T1000 (cell line): ENCODE data around the gene SOX15.

Source experiments
- DNase-seq: peaks from one replicate; lab custom pipeline; 2025; ENCODE audit warnings: mixed read lengths; lab: John Stamatoyannopoulos, UW

SOX15 gene

DNA sequence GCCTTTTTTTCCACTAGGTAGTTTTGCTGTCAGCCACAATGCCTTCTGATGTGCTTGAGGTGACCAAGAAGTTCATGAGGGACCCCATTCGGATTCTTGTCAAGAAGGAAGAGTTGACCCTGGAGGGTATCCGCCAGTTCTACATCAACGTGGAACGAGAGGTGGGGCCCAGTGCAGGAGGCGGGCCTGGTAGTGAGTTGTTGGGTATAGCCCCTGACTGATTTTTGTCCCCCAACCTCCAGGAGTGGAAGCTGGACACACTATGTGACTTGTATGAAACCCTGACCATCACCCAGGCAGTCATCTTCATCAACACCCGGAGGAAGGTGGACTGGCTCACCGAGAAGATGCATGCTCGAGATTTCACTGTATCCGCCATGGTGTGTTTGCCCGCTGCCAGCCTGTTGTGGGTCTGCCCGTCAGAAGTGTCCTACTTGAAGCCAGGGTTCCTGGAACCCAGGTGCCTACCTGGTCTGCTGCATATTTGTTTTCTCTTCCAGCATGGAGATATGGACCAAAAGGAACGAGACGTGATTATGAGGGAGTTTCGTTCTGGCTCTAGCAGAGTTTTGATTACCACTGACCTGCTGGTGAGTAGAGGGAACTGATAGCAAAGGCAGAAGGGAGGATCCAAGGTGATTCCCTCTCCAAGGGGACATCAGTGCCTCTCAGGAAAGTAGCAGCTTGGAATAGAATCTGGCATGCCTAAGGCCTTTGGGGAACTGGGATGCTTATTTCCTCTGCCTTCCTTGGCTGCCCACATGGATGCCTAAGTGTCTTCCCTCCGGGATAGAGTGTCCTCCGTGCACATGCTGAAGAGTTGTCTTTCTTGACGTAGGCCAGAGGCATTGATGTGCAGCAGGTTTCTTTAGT lies 12.3 kb downstream of the SOX15 start:
- no peak for DNase-seq

DNA sequence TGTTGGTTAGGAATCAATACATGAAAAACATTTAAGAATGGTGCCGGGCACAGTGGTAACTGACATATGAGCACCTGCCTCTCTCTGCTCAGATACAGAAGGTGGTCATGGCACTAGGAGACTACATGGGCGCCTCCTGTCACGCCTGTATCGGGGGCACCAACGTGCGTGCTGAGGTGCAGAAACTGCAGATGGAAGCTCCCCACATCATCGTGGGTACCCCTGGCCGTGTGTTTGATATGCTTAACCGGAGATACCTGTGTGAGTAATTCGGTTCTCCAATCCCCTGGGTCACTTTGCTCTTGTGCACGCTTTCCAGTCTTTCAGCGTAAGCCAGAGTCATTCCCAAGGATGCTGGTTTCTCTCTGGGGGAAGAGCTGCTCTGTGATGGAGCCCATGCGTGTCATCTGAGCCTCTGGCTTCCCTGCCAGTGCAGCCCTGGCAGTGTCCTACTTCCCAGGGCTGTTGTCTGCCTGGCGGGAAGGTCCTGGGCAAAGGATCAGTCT lies 13.4 kb downstream of the SOX15 start:
- no peak for DNase-seq

DNA sequence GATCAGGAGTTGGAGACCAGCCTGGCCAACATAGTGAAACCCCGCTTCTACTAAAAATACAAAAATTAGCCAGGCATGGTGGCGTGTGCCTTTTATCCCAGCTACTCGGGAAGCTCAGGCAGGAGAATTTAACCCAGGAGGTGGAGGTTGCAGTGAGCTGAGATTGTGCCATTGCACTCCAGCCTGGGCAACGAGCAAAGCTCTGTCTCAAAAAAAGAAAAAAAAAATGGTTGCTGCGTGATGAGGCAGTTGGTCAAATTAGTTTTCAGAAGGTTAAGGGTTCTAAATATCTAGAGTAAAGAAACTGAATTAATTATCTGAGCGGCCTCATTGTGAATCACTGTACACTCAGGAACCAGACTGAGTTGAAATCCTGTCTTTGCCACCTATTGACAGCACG lies 13.9 kb downstream of the SOX15 start:
- DNase-seq = no peak

DNA sequence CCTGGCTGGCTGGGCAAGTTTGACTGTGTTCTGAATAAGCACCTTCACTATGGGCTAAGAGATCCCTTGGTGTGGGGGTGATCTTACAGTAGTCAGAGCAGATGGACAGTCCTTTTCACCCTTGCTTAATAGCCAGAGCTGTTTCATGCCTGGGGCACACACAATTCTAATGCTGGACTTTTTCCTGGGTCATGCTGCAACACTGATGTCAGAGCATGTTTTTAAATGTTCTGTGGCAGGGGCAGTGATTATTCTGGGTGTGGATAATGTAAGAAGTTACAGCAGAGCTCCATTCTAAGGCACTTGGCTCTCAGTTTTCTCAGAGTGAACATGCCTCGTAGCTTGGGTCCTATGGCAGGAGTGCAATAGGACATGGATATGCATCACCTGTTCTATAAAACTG lies 14.4 kb downstream of the SOX15 start:
- no peak for DNase-seq

DNA sequence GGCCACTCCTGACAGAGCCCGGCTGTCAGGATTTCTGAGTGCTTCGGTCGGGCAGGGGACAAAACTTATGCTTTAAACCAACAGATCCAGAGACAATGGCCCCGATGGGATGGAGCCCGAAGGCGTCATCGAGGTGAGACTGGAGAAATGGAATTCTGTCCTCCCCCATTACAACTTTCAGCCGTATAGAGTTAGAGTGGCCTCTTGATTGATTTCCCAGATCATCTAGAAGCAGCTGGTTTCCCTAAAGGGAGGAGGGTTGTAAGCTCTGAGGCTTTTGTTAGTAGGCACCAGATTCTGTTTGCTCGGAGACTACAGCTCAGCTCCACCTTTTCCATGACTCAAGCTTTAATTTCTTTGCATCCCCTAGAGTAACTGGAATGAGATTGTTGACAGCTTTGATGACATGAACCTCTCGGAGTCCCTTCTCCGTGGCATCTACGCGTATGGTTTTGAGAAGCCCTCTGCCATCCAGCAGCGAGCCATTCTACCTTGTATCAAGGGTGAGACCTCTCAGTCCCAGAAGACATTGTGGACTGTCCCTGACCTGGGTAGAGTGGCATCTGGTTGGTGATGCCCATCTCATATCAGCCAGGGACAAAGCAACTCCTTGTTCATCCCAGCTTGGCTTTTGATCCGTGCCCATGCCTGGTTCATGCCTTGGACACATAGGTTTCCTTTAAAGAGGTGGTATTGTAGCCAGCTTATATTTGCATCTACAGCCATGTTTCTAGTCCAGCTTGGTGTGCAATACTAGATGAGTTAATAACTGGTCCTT lies 15.5 kb downstream of the SOX15 start:
- no peak for DNase-seq

DNA sequence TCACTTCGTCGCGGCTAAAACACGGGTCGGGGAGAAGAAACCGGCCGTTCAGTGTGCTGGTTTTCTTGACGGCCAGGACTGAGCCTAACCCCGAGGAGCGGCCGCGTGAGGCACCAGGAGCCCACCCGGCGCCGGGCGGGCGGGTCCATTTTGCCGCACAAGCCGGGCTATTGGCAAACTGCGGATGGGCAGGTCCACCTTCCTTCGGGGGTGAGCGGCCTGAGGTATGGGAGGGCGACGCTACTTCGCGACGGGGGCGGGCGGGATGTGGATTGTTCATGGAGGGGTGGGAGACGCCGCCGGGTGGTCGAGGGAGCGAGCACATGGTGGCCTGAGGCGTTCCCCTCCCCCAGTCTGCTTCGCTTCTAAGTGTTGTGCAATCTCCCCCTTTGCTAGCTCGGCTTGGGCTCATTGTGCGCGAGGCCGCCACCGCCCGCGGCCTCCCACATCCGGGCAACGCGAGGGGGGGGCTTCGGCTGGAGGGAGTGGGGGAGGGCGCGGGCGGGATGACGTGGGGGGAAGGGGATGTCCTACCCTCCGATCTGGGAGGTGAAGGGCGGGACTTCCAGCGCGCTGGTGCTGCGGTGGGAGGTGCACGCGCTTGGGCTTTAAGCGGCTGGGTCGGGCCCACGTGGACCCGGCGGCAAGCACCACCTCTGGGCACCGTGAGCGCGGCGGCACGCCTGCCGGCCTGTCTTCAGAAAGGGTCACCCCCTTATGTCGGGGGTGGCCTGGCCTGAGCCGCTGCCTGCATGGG lies 16.4 kb downstream of the SOX15 start:
- DNase-seq = peak; percentile 62

DNA sequence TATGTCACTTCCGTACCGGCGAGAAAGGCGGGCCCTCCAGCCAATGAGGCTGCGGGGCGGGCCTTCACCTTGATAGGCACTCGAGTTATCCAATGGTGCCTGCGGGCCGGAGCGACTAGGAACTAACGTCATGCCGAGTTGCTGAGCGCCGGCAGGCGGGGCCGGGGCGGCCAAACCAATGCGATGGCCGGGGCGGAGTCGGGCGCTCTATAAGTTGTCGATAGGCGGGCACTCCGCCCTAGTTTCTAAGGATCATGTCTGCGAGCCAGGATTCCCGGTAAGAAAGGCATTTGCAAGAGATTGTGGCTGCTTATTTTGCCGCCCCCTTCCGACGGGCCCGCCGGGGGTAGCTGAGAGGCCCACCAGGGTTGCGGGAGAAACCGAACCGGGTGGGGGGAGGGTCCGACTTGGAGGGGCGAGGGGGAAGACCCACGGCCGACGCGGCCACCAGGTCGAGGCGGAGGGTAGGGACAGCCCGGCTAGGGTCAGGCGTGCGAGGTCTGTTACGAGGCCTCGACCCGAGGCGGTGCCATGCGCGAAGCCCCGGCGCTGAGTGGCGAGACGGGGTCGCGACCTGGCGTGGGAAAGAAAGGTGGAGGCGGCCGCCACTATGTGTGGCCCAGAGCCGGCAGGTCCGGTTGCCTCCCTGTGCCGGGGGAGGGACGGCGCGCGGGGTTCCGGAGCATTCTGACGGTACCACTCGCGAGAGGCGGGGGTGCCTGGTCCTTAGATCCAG lies 17.1 kb downstream of the SOX15 start:
- DNase-seq = peak; percentile 99

DNA sequence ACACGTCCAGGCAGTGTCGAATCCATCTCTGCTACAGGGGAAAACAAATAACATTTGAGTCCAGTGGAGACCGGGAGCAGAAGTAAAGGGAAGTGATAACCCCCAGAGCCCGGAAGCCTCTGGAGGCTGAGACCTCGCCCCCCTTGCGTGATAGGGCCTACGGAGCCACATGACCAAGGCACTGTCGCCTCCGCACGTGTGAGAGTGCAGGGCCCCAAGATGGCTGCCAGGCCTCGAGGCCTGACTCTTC lies 17.6 kb downstream of the SOX15 start:
- no peak for DNase-seq

DNA sequence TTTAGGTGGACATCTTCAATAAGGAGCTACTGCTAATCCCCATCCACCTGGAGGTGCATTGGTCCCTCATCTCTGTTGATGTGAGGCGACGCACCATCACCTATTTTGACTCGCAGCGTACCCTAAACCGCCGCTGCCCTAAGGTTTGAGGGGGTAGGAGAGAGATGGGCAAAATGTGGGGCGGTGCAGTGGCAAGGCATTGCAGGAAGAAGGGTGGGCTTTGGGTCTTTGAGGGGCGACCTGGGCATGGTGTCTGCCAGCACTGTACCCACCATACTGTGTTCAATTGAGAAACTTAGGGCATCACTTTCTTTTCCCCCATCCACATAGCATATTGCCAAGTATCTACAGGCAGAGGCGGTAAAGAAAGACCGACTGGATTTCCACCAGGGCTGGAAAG lies 19.5 kb downstream of the SOX15 start:
- no peak for DNase-seq

DNA sequence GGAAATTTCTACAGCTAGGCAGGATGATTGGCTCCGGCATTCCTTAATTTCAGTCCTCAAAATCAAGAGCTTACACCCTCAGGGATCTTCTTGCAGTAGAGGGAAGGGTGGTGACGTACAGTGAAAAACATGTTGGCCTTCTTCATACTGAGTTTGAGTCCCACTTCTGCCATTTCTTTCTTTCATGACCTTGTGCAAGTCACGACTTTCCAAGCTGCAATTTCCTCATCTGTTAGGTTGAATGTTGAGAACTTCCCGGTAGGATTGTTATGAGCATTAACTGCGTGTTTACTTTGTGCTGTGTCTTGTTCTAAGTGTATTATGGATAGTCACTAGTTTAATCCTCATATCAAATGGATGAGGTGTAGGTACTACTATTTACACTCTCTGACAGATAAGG lies 20.3 kb downstream of the SOX15 start:
- DNase-seq = no peak

DNA sequence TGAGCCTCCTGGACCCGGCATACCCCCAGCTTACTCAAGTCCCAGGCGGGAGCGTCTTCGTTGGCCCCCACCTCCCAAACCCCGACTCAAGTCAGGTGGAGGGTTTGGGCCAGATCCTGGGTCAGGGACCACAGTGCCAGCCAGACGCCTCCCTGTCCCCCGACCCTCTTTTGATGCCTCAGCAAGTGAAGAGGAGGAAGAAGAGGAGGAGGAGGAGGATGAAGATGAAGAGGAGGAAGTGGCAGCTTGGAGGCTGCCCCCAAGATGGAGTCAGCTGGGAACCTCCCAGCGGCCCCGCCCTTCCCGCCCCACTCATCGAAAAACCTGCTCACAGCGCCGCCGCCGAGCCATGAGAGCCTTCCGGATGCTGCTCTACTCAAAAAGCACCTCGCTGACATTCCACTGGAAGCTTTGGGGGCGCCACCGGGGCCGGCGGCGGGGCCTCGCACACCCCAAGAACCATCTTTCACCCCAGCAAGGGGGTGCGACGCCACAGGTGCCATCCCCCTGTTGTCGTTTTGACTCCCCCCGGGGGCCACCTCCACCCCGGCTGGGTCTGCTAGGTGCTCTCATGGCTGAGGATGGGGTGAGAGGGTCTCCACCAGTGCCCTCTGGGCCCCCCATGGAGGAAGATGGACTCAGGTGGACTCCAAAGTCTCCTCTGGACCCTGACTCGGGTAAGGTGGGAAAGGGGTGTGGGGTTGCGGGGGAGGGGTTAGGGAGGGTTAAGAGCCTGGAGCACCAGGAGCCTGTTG lies 26.6 kb downstream of the SOX15 start:
- DNase-seq = no peak

DNA sequence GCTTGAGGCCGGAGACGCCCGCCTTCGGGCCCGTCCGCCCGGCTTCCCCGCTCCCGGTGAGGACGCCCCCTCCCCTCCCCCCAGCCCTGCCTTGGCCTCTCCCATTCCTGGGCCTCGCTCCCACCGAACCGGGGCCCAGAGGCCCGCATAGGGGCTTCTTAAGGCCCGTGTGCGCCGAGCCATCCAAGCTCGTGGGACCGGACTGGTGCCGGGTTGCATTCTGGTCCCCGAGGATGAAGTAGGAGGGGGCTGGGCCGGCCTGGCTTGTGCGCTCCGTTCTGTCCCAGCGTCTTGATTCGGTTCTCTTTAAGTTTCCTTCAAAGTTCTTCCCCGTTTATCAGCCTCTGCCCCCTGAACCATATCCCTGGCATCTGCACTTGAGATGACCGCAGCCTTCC lies 27.7 kb downstream of the SOX15 start:
- no peak for DNase-seq

DNA sequence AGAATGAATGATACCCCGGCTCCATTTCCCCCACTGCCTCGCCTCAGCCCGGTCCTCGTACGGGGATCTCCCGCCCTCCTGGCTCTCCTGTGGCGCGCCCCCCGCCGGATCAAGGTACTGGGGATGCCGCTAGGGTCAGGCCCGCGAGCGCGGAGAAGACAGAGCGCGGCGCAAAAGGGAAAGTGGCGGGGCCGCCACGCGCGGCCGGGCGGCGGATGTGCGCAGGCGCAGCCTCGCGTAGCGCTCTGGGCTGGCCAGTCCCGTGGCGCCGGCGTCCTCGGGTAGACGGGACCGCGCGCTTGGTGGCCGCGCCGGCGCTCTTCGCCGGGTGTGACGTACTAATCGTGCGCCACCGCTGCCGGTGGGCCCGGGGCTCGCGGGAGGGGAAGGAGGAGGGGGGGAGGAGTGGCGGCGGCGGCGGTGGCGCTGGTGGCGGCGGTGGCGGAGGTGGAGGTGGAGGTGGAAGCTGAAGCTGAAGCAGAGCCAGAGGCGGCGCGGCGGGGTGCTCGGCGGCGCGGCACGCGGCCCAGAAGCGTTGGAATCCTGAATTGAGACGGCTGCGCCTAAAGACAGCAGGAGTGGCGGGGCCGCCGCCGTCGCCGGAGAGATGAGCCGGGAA lies 28.2 kb downstream of the SOX15 start, which contains the start of gene SENP3:
TSS of gene SENP3 (plus strand) at position 331 of the 619 bp plus-strand sequence. CDS start 1,158 bp downstream, outside the sequence.
- peak; percentile 84 for DNase-seq

DNA sequence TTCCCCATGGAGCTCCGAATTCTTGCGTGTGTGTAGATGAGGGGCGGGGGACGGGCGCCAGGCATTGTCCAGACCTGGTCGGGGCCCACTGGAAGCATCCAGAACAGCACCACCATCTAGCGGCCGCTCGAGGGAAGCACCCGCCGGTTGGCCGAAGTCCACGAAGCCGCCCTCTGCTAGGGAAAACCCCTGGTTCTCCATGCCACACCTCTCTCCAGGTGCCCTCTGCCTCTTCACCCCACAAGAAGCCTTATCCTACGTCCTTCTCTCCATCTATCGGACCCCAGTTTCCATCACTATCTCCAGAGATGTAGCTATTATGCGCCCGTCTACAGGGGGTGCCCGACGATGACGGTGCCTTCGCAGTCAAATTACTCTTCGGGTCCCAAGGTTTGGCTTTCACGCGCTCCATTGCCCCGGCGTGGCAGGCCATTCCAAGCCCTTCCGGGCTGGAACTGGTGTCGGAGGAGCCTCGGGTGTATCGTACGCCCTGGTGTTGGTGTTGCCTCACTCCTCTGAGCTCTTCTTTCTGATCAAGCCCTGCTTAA lies 28.8 kb downstream of the SOX15 start:
- DNase-seq = peak; percentile 83

DNA sequence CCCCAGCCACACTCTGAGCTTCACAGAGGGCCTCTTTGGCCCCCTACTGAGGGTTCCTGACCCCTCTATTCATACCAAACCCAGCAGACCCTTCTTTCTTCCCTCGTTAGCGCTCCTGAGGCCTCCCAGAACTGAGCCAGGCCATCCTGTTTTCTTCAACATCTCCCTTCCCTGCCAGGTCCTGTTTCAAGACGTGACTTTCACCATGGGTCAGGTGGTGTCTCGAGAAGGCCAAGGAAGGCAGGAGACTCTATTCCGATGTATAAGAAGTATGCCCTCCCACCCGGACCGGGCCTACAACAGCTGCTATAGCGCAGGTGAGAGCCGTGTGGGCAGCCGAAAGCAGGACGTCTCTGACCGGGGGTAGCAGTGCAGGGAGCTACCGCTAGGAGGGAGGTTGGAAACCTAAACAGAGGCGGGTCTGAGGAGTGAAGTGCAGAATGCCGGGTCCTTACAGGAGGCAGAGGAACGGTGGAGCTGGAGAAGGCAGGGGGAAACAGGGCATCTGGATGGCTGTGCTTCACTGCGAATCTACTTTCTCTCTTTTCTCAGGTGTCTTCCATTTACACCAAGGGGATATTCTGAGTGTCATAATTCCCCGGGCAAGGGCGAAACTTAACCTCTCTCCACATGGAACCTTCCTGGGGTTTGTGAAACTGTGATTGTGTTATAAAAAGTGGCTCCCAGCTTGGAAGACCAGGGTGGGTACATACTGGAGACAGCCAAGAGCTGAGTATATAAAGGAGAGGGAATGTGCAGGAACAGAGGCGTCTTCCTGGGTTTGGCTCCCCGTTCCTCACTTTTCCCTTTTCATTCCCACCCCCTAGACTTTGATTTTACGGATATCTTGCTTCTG lies 29.5 kb downstream of the SOX15 start:
- DNase-seq = no peak

DNA sequence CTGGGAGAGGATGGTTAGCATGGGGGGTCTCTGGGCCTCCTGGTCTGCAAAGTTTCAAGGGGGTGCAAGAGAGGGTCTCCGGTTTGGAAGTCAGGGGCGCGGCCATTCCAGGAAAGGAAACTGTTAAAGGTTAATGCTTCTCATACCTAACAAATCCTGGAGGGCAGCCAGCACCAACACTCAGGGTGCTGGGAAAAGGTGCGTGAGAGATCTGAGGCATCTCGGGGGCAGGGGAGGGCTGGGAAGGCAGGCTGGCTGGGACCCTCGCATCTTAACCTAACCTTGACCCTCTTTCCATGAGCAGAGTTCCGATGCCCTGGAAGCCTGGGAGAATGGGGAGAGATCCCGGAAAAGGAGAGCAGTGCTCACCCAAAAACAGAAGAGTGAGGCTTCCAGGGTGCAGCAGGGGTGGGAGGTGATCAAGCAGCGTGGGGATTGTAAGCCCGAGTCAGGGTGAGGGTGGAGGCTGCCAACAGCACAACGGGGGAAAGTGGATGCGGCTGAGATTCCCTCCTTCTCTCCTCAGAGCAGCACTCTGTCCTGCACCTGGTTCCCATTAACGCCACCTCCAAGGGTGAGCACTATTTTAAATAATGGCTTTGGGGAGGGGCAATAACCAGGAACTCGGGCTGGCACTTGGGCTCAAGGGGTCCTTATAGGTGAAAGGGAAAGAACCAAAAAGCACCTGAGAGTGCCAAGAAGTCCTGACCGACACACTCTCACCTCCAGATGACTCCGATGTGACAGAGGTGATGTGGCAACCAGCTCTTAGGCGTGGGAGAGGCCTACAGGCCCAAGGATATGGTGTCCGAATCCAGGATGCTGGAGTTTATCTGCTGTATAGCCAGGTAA lies 30.3 kb downstream of the SOX15 start:
- no peak for DNase-seq

DNA sequence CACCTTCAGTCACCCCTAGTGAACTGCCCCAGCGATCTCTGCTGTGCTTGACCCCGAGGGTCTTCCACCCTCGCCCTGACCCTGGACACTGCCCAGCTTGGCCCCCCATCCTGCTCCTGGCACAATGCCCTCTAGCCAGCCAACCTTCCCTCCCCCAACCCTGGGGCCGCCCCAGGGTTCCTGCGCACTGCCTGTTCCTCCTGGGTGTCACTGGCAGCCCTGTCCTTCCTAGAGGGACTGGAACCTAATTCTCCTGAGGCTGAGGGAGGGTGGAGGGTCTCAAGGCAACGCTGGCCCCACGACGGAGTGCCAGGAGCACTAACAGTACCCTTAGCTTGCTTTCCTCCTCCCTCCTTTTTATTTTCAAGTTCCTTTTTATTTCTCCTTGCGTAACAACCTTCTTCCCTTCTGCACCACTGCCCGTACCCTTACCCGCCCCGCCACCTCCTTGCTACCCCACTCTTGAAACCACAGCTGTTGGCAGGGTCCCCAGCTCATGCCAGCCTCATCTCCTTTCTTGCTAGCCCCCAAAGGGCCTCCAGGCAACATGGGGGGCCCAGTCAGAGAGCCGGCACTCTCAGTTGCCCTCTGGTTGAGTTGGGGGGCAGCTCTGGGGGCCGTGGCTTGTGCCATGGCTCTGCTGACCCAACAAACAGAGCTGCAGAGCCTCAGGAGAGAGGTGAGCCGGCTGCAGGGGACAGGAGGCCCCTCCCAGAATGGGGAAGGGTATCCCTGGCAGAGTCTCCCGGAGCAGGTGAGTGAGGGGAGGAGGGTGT lies 31.2 kb downstream of the SOX15 start, which contains the start of gene TNFSF13:
TSS of gene TNFSF13 (plus strand) at position 207 of the 776 bp plus-strand sequence. CDS start at position 497, 290 bp downstream.
- no peak for DNase-seq
